Fibroblast of gingiva (primary cell): ENCODE measurements around the gene SIM2.

Experiments used
- DNase-seq: peaks from one replicate; pipeline ENCODE4 v3.0.0-alpha.2; 2011; ENCODE audit warnings: low read depth

SIM2 gene

DNA sequence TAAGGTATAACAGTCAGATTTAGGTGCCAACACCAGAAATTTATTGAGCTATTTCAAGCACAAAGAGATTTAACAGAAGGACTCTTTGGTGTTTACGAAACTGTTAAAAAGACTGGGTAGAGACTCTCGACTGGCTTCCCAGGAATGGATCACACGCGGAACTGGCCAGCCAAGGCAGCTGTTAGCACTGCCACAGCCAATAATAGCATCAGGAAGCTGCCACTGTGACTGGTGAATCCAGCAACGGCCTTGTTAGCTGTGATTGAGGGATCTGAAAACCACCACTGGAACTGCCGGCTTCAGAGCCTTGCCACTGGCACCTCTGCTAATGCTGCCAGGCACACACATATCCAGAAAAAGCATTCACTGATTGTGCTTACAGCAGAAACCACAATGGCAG lies 10.6 kb upstream of the SIM2 start:
- no peak for DNase-seq

DNA sequence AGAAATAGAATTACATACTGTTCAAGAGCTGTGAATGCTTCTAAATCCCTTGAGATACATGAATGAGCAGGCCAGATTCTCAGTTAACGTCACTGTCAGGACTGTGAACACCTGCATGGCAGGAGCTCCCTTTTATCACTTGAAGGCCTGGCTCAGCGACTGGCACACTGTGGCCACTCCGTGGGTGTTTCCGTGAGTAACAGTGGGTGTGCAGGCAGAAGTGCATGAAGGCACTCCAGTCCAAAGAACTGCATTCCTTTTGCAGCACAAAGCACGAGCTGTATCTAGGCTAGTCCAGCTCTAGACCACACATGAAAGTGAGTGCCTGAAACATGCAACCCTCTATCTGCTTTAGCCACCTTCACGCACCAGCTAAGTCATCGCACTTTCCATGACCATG lies 9.6 kb upstream of the SIM2 start:
- no peak for DNase-seq

GRCh38 chr21:36690628-36691554 lies 8.0 kb upstream of the SIM2 start:
- DNase-seq = no peak

GRCh38 chr21:36691555-36692041 lies 7.3 kb upstream of the SIM2 start:
- no peak for DNase-seq

DNA sequence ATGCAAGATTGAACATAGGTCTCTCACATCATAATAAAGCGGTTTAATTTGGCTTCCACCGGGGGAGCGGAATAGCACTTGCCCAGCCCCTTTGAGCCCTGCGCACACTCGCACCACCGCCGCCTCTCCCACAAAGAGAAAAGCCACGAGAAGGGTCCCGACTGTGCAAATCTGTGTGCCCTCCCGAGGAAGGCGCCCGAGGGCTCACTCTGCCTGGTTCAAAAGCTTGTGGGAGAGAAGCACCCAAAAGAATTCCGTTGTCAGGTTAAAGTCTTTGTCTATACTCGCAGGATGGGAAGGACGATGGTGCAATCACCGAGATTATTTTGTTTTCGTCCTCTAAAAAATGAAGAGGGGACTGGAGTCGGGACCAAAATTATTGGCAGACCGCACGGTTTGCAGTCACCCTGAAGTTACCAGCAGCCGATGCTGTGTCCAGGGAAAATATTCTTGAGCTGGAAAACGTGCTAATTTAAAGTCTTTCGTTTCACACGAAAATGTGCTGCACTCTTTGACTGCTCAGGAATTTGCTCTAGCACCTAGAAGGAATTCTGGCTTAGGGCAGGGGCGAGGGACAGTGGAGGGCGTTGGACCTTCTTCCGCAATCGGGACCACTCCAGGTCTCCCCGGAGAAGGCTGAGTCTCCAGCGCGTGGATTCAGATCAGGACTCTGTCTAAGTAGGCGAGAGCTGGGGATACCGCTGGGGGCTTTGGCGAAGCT lies 6.6 kb upstream of the SIM2 start:
- no peak for DNase-seq

- no peak for DNase-seq
Observed at GRCh38 chr21:36692835-36693488, 6.0 kb upstream of the SIM2 start.

GRCh38 chr21:36693489-36694030 lies 5.4 kb upstream of the SIM2 start:
- DNase-seq = no peak

DNA sequence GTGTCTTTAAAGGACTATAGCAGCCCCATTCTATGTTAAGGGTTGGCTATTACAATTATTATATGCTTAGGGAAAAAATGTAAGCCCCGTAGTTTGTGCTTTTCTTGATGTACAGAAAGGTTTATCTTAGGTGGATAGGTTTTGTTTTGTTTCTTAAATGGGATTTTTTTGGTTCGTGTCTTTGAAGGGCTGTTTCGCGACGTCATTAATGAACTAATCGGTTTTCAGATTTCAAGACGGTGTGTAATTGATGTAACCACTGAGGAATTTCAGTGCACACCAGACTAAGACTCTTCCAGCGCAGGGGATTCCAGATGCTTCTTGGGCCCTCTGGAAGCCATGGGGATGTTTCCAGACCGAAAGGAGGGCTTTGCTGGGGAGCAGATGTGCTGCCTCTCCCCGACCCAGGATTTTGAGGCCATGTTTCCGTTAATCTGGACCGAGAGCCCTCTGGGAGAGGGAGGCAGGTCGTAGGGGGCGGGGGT lies 4.8 kb upstream of the SIM2 start:
- DNase-seq = no peak

GRCh38 chr21:36694593-36695282 lies 4.2 kb upstream of the SIM2 start:
- DNase-seq = no peak

GRCh38 chr21:36695283-36695634 lies 3.7 kb upstream of the SIM2 start:
- no peak for DNase-seq

DNA sequence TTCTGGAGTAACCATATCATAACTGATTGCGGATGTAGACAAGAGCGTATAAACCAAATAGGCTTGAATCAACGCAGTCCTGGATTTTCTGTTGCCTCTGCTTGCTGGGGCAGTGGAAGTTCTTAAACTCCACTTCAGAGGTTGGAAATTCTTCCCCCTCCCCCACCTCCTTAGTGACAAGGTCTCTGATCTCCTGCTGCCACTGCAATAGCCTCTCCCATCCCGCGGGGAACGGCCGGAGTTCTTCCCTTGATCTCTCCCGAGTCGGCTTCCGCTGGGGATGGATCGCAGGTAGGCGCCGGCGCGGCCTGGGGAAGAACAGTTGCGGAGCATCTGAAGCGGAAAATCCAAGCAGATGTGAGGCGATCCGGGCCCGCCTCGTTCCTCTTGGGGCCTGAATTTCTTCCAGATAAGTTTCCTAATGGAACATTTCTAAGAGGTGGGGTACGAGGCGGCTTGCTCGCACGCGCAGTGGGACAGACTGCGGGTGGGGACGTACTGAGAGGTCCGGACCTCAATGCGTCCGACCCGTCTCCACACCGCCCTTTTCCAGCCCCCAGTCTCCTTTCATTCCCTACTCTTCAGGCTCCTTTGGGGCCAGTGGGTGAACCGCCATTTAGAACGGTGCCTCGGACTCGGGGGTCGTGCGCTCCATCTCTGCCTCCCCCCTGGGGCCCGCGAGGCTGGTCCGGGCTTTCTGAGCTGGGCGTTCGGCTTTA lies 3.1 kb upstream of the SIM2 start:
- DNase-seq = no peak

DNA sequence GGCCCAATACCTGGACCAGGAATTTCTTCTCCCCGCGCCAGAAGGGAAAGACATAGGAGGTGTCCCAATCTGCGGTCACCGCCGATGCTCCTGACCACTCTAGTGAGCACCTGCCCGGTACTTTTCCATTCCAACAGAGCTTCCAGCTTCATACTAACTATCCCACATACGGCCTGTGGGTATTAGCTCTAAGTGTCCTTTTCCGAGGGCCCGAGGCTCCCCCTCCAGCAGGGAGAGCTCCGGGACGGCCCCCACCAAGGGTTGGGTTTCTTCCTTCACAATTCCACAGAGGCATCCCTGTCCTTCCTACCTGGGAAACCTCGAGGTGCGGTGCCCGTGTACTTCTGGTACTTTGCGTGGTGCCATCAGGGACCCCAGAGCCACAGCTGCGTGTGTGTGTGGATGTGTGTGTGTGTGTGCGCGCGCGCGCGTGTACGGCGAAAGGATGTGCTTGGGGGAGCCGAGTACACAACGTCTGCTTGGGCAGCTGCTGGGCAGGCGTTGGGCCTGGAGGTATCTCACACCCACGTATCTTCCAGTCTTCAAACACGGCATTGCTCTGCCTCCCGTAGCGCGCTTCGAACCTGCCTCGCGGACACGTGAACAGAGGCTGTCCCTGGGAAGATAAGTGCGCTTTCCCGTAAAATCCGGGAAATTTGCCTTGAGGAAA lies 2.4 kb upstream of the SIM2 start:
- DNase-seq = no peak

- no peak for DNase-seq
Observed at GRCh38 chr21:36697060-36697850, 1.7 kb upstream of the SIM2 start.

DNA sequence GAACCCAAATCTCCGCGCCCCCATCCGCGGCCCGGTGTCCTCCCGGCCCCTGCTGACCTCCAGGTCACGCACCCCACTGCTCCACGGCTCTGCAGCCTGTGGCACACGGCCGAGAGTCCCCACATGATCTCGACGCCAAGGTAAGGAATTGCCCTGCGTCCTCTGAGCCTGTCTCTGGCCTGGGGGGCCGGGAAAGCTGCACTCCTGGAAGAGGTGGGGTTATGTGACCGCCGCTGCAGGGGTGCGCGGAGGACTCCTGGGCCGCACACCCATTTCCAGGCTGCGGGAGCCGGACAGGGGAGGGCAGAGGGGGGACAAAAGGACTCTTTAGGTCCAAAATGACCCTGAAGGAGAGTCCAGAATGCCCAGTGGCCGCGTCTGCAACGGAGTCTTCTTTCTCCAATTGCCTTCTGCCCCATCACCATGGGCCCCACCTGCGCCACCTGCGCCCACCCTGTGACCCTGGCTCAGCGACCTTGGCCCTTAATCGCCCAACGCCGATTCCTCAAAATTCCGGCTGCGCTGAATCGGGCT lies 997 bp upstream of the SIM2 start:
- no peak for DNase-seq

DNA sequence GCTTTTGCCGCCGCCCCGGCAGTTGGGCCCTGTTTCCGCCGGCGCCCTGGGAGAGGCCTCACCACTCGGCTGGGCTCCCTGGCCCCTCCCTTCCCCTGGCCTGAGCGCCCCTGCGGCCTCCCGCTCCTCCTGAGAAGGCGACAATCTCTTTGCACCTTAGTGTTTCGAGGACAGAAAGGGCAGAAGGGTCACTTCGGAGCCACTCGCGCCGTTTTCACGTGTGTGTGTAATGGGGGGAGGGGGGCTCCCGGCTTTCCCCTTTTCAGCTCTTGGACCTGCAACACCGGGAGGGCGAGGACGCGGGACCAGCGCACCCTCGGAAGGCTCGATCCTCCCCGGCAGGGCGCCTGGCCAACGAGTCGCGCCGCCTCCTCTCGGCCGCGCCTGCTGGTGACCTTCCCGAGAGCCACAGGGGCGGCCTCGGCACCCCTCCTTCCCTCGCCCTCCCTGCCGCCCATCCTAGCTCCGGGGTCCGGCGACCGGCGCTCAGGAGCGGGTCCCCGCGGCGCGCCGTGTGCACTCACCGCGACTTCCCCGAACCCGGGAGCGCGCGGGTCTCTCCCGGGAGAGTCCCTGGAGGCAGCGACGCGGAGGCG lies 432 bp upstream of the SIM2 start:
- DNase-seq = no peak

DNA sequence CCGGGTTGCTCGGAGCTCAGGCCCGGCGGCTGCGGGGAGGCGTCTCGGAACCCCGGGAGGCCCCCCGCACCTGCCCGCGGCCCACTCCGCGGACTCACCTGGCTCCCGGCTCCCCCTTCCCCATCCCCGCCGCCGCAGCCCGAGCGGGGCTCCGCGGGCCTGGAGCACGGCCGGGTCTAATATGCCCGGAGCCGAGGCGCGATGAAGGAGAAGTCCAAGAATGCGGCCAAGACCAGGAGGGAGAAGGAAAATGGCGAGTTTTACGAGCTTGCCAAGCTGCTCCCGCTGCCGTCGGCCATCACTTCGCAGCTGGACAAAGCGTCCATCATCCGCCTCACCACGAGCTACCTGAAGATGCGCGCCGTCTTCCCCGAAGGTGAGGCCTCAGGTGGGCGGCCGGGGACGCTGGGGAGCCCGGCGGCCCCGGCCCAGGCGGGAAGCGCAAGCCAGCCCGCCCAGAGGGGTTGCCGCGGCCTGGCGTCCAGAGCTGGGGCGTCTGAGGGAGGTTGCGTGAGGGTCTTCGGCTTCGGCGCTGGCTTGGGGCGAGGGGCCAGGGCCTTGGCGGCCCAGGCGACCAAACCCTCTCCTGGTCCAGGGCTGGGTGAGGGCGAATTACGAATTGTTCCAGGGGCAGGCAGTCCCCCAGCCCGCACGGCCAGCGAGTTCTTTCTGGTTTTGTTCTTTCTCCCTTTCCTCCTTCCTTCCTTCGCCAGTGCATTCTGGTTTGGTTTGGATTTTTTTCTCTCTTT lies 805 bp downstream of the SIM2 start:
- DNase-seq = no peak

DNA sequence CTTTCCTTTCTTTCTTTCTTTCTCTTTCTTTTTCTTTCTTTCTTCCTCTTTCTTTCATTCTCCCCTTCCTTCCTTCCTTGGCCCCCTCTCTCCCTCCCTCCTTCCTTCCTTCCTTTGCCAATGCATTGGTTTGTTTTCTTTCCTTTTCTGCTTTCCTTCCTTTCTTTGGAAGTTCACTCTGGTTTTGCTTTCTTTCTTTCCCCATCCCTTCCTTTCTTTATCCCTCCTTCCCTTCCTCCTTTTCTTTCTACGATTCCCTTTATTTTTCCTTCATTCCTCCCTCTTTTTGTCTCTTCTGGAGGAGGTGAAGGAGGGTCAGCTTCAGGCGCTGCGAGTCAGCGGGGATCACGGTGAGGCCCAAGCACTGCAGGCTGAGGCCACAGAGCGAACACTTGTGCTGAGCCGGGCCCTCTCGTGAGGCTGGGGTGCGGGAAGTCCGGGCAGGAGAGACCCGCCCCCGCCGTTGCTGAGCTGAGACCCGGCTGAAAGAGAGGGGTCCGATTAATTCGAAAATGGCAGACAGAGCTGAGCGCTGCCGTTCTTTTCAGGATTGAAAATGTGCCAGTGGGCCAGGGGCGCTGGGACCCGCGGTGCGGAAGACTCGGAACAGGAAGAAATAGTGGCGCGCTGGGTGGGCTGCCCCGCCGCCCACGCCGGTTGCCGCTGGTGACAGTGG lies 1.5 kb downstream of the SIM2 start:
- DNase-seq = no peak
